Measurements from ENCODE around the gene ALG2. TPM values are rescaled to one million over a fixed set of nuclear protein-coding genes. Genes with fewer than 3 reads are reported as not detected.
"Not testable (repeated sequence)": the region's sequence is repeated elsewhere in the genome, so short reads cannot be mapped to it uniquely, and the experiment has no call there.

The ALG2 gene
- total RNA-seq = 45.6 and 50.2 TPM in 2 replicates

GRCh38 chr9:99221621-99222415 lies at the start of gene ALG2, which contains the start of gene SEC61B:
TSS of gene ALG2 (minus strand) at chr9:99221942. CDS start at chr9:99221894, 48 bp downstream.
TSS of gene SEC61B (plus strand) at chr9:99222282. CDS start at chr9:99222364, 82 bp downstream.
- peak; percentile 97 for DNase-seq

GRCh38 chr9:99270491-99270890 lies 48.7 kb upstream of the ALG2 start:
- no peak for DNase-seq

- peak; percentile 28 for DNase-seq
Measured at GRCh38 chr9:99269416-99269815, 47.7 kb upstream of the ALG2 start.

DNA sequence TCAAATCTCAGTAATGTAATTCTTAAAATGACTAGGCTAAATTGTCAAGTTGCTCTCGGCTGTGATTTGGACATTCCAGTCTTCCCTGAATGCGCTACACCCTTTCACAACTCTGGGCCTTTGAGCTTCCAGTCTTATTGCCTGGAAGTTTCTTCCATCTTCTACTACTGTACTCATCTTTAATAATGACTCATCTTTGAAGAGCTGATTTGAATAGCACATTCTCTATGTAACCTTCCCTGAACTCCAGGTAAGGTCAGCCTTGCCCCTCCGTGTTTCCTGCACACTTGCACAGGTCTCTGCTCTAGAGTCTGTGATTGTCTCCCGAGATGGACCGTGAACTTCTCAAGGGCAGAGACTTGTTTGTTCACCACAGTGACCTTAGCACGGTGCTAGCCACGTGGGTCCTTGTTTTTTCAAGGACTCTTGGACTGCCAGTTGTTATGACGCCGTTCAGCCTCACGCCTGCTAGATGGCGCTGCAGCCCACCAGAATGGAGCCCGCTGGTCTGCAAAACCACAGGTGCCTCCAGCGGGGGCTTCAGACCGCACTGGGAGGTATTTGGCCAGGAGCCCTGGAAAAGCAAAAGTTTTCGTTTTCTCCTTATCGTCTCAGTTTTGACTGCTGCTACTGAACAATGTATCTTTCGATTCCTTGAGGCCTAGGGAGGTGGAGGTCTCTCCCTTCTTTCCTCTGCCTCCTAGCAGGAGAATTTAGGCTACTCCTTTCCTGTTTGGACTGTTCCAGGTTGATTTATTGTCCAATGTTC lies 44.7 kb upstream of the ALG2 start:
- DNase-seq = peak; percentile 83

DNA sequence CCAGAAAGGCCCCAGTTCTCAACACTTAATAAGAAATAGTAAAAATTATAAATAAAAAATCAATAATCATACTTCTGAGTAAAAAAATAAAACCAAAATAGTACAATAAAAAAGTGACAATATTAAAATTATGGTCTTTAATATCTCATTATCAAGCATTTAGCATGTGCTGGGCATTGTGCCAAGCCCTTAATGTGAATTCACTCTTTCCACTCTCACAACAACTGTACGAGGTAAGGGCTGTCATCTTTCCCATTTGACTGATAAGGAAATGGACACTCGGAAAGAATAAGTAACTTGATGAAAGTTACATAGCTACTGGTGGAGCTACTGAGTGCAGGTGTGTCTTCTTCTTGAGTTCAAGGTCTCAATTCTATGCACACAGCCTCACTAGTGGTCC lies 43.9 kb upstream of the ALG2 start:
- DNase-seq = no peak

- DNase-seq = peak; percentile 42
Measured at GRCh38 chr9:99264070-99264680, 42.4 kb upstream of the ALG2 start.

DNA sequence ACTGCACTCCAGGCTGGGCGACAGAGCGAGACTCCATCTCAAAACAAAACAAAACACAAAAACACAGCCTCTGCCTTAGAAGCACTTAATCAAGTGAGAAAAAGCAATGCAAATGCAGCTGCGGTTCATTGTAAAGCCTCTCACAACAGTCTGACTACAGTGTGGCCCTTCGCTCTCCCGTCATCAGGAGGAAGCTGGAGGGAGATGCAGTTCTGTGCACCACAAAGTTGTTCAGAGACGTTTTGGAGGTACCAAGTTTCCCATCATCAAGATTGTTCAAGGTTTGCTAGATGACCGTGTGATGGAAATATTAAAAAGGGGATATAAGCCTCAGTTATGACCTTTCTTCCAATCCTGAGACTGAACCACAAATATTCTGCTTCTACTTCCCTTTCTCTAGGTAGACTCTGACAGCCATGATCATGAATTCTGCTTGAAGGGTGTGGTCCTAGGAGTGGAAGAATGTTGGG lies 41.2 kb upstream of the ALG2 start:
- DNase-seq = no peak

DNA sequence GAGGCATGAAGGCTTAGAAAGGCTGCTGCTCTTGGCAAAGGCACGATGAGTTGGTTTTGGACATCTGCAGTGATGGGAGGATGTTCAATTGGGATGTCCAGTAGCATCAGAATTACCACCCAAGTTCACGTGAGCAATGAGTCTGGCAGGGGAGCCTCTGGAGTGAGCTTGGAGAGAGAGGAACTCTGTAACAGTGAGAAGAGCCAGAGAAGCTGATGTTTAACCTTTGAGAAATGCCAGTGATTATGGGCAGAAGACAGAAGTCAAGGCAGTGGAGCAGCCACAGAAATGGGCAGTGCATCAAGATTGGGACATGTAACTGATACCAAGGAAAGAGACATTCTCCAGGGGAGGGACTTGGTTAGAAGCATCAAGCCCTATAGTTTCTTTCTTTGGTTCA lies 40.2 kb upstream of the ALG2 start:
- DNase-seq = no peak

GRCh38 chr9:99259231-99259918 lies 37.6 kb upstream of the ALG2 start:
- peak; percentile 45 for DNase-seq

DNA sequence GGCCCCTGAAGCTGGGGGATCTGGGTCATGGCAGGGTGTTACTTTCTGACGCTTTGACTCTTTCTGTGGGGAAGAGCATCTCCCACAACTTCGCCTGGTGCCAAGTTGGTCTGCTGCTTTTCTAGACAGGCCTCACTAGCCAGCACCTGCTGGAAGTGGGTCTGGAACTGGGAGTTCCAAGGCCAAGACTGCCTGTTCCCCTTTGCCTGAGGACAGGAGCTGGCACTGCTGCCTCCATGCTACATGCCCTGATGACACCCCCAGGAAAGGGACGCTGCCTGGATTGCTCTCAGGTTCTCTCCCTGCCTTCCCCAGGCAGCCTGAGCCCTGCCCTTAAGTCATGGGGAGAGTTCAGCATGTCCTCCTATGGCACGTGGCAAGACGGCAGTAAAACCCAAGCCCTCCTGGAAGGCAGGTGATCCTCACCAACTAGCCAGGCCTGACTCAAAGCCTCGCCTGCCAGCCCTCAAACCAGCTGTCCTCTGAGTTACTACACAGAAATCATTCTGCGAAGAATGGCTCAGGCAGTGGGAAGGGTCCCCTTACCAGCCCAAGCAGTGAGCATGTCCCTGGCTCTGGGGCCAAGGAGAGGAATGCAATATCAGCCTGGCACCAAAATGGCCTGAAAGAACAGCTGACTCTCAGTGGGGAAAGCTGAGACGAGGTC lies 36.1 kb upstream of the ALG2 start:
- no peak for DNase-seq

DNA sequence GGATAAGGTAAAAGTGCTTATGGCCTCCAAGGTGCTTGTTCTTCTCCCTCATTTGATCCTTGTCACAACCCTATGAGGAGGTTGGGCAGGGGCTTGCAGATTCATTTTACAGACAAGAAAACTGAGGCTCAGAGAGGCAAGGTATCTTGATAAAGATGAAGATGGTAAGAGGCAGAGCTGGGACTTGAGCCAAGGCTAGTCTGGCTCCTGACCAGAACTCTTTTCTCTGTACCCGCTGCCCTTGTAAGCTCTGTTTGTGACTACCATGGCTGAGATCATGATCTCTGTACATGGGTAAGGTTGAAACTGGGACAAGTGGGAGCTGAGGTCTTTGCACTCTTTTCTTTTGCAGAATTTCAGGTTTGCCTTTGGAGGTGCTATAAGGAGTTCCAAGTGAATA lies 33.9 kb upstream of the ALG2 start:
- peak; percentile 35 for DNase-seq

DNA sequence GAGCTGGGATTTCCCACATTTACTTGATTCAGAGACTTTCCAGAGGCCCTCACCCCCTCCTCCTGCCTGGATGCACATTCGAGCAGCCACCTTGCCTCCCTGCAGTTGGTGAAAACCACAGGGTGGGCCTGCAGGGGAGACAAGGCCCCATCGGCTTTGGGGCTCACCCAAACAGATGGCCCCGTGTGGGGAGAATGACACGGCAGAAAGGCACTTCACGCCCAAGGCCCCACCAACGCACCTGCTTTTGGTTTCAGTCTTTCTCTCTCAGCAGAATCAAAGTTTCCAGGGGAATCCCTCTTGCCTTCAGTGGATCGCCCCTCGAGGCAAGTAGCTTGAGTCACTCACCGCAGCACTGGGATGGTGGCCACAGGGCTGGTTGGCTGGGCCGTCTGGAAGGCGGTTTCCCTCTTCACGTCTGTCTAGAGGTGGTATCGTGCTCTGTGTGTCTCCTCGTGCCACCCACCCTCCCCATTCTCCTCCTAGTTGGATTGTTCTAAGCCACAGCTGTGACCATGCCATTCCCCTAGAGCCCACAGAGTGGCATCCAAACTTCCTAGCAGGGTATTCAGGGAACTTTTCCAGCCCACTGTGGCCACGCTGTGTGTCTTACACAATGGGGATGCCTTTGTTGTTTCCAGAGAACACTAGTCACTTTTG lies 32.2 kb upstream of the ALG2 start:
- no peak for DNase-seq

DNA sequence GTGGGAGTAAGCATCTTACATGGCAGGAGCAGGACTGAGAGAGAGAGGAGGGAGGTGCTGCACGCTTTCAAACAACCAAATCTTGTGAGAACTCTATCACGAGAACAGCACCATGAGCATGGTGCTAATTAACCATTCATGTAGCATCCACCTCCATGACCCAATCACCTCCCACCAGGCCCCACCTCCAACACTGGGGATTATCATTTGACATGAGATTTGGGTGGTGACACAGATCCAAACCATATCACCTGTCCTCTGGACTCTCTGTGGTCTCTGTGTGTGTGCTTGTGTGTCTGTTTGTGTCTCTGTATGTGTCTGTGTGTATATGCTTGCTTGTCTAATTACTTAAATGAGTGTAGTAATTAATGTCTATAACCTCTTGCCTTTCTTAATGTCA lies 31.4 kb upstream of the ALG2 start:
- no peak for DNase-seq

- no peak for DNase-seq
Measured at GRCh38 chr9:99251157-99251556, 29.4 kb upstream of the ALG2 start.

GRCh38 chr9:99249619-99250018 lies 27.9 kb upstream of the ALG2 start:
- no peak for DNase-seq

DNA sequence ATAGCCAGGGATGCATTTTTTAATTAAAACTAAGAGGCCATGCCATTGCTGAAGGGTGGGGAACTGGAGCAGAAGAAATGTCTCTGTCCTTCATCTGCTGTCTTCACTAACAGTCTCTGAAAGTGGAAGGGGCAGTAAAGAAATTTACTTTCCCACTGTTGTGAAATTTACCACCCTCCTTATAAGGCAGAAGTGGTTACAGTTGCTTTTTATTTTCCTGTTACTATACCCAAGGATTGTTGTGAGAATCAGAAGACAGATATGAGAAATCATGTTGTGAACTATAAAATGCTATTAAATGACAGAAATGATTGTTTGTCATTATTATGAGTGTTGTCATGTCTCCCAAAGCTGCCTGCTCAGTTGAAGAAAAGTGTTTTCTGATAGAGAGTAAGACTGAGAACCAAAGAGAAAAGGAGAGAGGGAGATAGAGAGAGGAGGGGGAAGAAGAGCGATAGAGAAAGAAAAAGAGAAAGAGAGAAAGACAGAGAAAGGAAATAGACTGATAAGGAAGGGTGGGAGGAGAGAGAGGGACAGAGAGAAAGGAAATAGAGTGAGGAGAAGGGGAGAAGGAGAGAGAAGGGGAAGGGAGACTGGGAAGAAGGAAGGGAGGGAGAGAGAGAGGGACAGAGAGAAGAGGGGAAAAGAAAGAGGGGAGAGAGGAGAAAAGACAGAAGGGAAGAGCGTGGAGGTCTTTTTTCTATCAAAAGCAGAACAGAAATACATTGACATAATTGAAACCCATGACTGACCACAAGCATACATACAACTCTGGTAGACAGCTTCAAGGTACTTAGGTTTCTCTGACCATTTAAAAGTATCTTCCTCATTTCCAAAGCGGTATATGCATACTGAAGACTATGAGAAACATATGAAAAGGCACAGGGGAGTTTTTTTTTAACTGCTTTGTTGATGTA lies 22.9 kb upstream of the ALG2 start:
- DNase-seq = no peak

GRCh38 chr9:99241106-99241505 lies 19.4 kb upstream of the ALG2 start:
- DNase-seq = peak; percentile 65

GRCh38 chr9:99239341-99240060 lies 17.8 kb upstream of the ALG2 start:
- no peak for DNase-seq

DNA sequence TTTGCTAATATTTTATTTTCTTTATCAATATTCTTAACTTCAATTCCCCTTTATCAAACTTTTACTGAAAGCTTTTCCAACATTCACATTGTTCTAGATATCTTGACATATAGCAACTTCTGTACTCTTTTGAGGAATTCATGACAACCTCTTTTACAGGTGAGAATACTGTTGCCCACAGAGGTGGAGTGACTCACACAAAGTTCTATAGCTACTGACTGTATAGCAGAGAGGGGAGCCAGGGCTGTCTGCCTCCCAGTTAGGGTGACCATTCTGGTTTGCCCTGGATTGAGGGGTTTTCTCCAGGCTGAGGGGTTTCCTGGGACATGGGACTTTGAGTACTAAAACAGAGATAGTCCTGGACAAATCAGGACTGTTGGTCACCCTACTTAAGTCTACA lies 16.6 kb upstream of the ALG2 start:
- DNase-seq = no peak

DNA sequence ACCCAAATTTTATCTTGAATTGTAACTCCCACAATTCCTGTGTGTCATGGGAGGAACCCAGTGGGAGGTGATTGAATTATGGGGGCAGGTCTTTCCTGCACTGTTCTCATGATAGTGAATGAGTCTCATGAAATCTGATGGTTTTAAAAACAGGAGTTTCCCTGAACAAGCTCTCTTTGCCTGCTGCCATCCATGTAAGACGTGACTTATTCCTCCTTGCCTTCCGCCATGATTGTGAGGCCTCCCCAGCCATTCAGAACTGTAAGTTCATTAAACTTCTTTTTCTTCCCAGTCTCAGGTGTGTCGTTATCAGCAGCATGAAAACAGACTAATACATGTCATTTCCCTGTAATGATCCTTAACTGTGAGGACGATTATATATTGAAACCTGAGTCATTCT lies 16.1 kb upstream of the ALG2 start:
- DNase-seq = not testable (repeated sequence)
